GM23338 (cell line): ENCODE results near the gene NIM1K. TPM values are rescaled to one million over a fixed set of nuclear protein-coding genes. Genes with fewer than 3 reads are reported as not detected.
A peak's percentile ranks its signal among the peaks of the same experiment; 100 is the strongest.

Experiments used
- ATAC-seq: fragments of 200-7000 bp; cut with Tn5 transposase; 3 replicates; pipeline ENCODE4 v1.9.1; 2020
- DNase-seq: peaks from one replicate; pipeline ENCODE4 v3.0.0-alpha.2; 2015; ENCODE audit warnings: low spot score
- H2AFZ ChIP-seq: fragments of 200-600 bp; sonication (generic); 2 replicates; pipeline ENCODE4 v1.8.0; 2016; ENCODE audit warnings: antibody characterized with exemption, mild to moderate bottlenecking, moderate library complexity
- H3F3A ChIP-seq: fragments of 200-600 bp; sonication (generic); replicated peaks from 2 replicates; pipeline ENCODE4 v1.8.0; 2017; ENCODE audit warnings: antibody characterized with exemption, mixed run types, low read depth
- H3K27ac ChIP-seq: fragments of 200-600 bp; sonication (generic); 2 replicates; pipeline ENCODE4 v1.6.1; 2016; ENCODE audit warnings: low read depth
- H3K27me3 ChIP-seq: fragments of 200-600 bp; sonication (generic); 2 replicates; pipeline ENCODE4 v1.8.0; 2016; ENCODE audit warnings: mild to moderate bottlenecking, mixed run types, moderate library complexity; ENCODE audit not compliant: insufficient read depth
- H3K36me3 ChIP-seq: fragments of 200-600 bp; sonication (generic); 2 replicates; pipeline ENCODE4 v1.8.0; 2016; ENCODE audit warnings: mild to moderate bottlenecking; ENCODE audit not compliant: insufficient read depth
- H3K4me1 ChIP-seq: fragments of 200-600 bp; sonication (generic); 2 replicates; pipeline ENCODE4 v1.8.0; 2016; ENCODE audit warnings: mild to moderate bottlenecking, moderate library complexity; ENCODE audit not compliant: insufficient read depth
- H3K4me2 ChIP-seq: fragments of 200-600 bp; sonication (generic); 2 replicates; pipeline ENCODE4 v1.7.1; 2017; ENCODE audit warnings: mixed run types
- H3K4me3 ChIP-seq: fragments of 200-600 bp; sonication (generic); 2 replicates; pipeline ENCODE4 v1.6.1; 2016; ENCODE audit warnings: mixed run types
- H3K79me2 ChIP-seq: fragments of 200-600 bp; sonication (generic); replicated peaks from 2 replicates; pipeline ENCODE4 v1.8.0; 2017; ENCODE audit warnings: mild to moderate bottlenecking; ENCODE audit not compliant: insufficient read depth
- H3K9me2 ChIP-seq: fragments of 200-600 bp; sonication (generic); 2 replicates; pipeline ENCODE4 v1.8.0; 2017; ENCODE audit not compliant: insufficient read depth
- H4K20me1 ChIP-seq: fragments of 200-600 bp; sonication (generic); replicated peaks from 2 replicates; pipeline ENCODE4 v1.8.0; 2017; ENCODE audit warnings: mild to moderate bottlenecking; ENCODE audit not compliant: insufficient read depth
- H3K27ac Mint-ChIP-seq: 2 replicates; pipeline ENCODE4 v1.8.0; 2020; ENCODE audit warnings: inconsistent platforms, mild to moderate bottlenecking, moderate library complexity, mixed read lengths
- H3K27me3 Mint-ChIP-seq: 3 replicates; pipeline ENCODE4 v1.8.0; 2022; ENCODE audit warnings: low read depth, mild to moderate bottlenecking, moderate library complexity, mixed read lengths, inconsistent platforms; ENCODE audit not compliant: insufficient read depth, poor library complexity
- H3K36me3 Mint-ChIP-seq: 3 replicates; pipeline ENCODE4 v1.8.0; 2021; ENCODE audit warnings: low read depth, mild to moderate bottlenecking, inconsistent platforms, moderate library complexity, mixed read lengths
- H3K4me1 Mint-ChIP-seq: 3 replicates; pipeline ENCODE4 v1.8.0; 2020; ENCODE audit warnings: mild to moderate bottlenecking, inconsistent platforms, mixed read lengths
- H3K4me3 Mint-ChIP-seq: 3 replicates; pipeline ENCODE4 v1.8.0; 2021; ENCODE audit warnings: moderate library complexity, mild to moderate bottlenecking, inconsistent platforms, mixed read lengths
- H3K9me3 Mint-ChIP-seq: 3 replicates; pipeline ENCODE4 v1.8.0; 2020; ENCODE audit warnings: moderate library complexity, mild to moderate bottlenecking, inconsistent platforms, mixed read lengths
- CREB1 ChIP-seq: fragments of 250-450 bp; sonication (Bioruptor Pico); IDR thresholded peaks from 2 replicates; pipeline ENCODE4 v1.5.0; 2020; ENCODE audit warnings: low read depth, mild to moderate bottlenecking, moderate library complexity
- EZH2 ChIP-seq: fragments of 200-600 bp; sonication (generic); IDR thresholded peaks from one replicate; pipeline ENCODE4 v1.8.0; 2017; ENCODE audit warnings: antibody characterized with exemption, mild to moderate bottlenecking, low read depth; ENCODE audit not compliant: unreplicated experiment
- EZH2phosphoT487 ChIP-seq: fragments of 200-600 bp; sonication (generic); IDR thresholded peaks from one replicate; pipeline ENCODE4 v1.8.1; 2018; ENCODE audit warnings: antibody characterized with exemption; ENCODE audit not compliant: unreplicated experiment
- JUNB ChIP-seq: IDR thresholded peaks from one replicate; pipeline ENCODE4 v1.6.1; 2016; ENCODE audit warnings: antibody characterized with exemption; ENCODE audit not compliant: unreplicated experiment
- NANOG ChIP-seq: IDR thresholded peaks from 2 replicates; pipeline ENCODE4 v1.6.1; 2016; ENCODE audit warnings: antibody characterized with exemption, borderline replicate concordance
- POLR2AphosphoS5 ChIP-seq: IDR thresholded peaks from 2 replicates; pipeline ENCODE4 v1.6.1; 2016; ENCODE audit warnings: antibody characterized with exemption, low read depth
- STAT1 ChIP-seq: IDR thresholded peaks from one replicate; pipeline ENCODE4 v1.6.1; 2016; ENCODE audit warnings: antibody characterized with exemption; ENCODE audit not compliant: unreplicated experiment
- ZNF114 ChIP-seq: fragments of 250-450 bp; sonication (Bioruptor Pico); IDR thresholded peaks from 2 replicates; pipeline ENCODE4 v1.5.0; 2020; ENCODE audit warnings: mild to moderate bottlenecking, moderate library complexity
- ZNF331 ChIP-seq: fragments of 250-450 bp; sonication (Bioruptor Pico); IDR thresholded peaks from 2 replicates; pipeline ENCODE4 v1.5.0; 2020; ENCODE audit warnings: low read depth, mild to moderate bottlenecking, moderate library complexity
- polyA plus RNA-seq: library from polyadenylated mRNA; unstranded; fragments of >200 nt; fragmentation: Nextera tagmentation; extraction: Ambion mirVana; gene quantifications from 2 replicates; pipeline ENCODE4 v1.2.1, GENCODE V29; 2016
- total RNA-seq: library from RNA; depleted of rRNA; stranded (reverse); fragments of >200 nt; shearing (Covaris generic); gene quantifications from 2 replicates; pipeline ENCODE4 v1.2.3, GENCODE V29; 2014
- TF ChIP-seq, protein P1 (sequence below): IDR thresholded peaks from one replicate; pipeline ENCODE4 v1.6.1; 2018; ENCODE audit warnings: antibody characterized with exemption; ENCODE audit not compliant: unreplicated experiment
- TF ChIP-seq, protein P2 (sequence below), 2 experiments: fragments of 200-600 bp in 1 of 2; sonication (generic) in 1 of 2; conservative IDR thresholded peaks; 2 replicates each; pipeline versions ENCODE4 v1.5.1 to v1.6.1; 2016 to 2017; ENCODE audit warnings: antibody characterized with exemption in 2 of 2, low read depth in 2 of 2, mild to moderate bottlenecking in 2 of 2, moderate library complexity in 1 of 2
- TF ChIP-seq, protein P3 (sequence below): IDR thresholded peaks from 2 replicates; pipeline ENCODE4 v1.6.1; 2016; ENCODE audit warnings: antibody characterized with exemption

Gene NIM1K
- total and polyA plus RNA-seq, 2 experiments from 2014 or later = not detected

DNA sequence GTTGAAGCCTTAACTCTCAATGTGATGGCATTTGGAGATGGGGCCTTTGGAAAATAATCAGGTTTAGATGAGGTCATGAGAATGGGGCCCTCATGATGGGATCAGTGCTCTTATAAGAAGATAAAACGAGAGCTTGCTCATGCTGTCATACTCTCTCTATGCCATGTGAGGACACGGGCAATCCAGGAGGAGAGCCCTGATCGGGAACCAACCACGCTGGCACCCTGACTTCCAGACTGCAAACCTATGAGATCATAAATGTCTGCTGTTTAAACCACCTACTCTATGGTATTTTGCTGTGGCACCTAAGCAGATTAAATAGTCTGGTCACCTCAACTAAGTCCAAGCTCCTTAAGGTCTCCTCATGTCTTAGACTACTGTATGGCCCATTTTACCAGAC lies 111.2 kb downstream of the NIM1K start:
- Histone ChIP-seq H3K27me3 (no peaks in the 10 kb centered on the region), H3K36me3 (peaks cover 14% of the 10 kb centered on the region), H3F3A (no peaks in the 10 kb centered on the region), H3K79me2 (peaks cover 100% of the 10 kb centered on the region), H3K4me3 (peak overlapping the region; percentile 13; the same call in 1 of the 2 replicates), H3K27ac (peak overlapping the region; percentile 0; the same call in 1 of the 2 replicates), H3K9me2 (no peaks in the 10 kb centered on the region), H3K4me1 (peaks cover 60% of the 10 kb centered on the region), H4K20me1 (peaks cover 89% of the 10 kb centered on the region), H3K4me2 (peak overlapping the region; percentile 57), H2AFZ (no peak overlapping the region)
- TF ChIP-seq POLR2AphosphoS5 (no peak), STAT1 (no peak), CREB1 (CRISPR knock-in tag) (no peak), NANOG (no peak), EZH2phosphoT487 (no peak), ZNF114 (CRISPR knock-in tag) (no peak), JUNB (no peak)
- TF ChIP-seq, protein P1, sequence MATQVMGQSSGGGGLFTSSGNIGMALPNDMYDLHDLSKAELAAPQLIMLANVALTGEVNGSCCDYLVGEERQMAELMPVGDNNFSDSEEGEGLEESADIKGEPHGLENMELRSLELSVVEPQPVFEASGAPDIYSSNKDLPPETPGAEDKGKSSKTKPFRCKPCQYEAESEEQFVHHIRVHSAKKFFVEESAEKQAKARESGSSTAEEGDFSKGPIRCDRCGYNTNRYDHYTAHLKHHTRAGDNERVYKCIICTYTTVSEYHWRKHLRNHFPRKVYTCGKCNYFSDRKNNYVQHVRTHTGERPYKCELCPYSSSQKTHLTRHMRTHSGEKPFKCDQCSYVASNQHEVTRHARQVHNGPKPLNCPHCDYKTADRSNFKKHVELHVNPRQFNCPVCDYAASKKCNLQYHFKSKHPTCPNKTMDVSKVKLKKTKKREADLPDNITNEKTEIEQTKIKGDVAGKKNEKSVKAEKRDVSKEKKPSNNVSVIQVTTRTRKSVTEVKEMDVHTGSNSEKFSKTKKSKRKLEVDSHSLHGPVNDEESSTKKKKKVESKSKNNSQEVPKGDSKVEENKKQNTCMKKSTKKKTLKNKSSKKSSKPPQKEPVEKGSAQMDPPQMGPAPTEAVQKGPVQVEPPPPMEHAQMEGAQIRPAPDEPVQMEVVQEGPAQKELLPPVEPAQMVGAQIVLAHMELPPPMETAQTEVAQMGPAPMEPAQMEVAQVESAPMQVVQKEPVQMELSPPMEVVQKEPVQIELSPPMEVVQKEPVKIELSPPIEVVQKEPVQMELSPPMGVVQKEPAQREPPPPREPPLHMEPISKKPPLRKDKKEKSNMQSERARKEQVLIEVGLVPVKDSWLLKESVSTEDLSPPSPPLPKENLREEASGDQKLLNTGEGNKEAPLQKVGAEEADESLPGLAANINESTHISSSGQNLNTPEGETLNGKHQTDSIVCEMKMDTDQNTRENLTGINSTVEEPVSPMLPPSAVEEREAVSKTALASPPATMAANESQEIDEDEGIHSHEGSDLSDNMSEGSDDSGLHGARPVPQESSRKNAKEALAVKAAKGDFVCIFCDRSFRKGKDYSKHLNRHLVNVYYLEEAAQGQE = no peak
- TF ChIP-seq, protein P2, sequence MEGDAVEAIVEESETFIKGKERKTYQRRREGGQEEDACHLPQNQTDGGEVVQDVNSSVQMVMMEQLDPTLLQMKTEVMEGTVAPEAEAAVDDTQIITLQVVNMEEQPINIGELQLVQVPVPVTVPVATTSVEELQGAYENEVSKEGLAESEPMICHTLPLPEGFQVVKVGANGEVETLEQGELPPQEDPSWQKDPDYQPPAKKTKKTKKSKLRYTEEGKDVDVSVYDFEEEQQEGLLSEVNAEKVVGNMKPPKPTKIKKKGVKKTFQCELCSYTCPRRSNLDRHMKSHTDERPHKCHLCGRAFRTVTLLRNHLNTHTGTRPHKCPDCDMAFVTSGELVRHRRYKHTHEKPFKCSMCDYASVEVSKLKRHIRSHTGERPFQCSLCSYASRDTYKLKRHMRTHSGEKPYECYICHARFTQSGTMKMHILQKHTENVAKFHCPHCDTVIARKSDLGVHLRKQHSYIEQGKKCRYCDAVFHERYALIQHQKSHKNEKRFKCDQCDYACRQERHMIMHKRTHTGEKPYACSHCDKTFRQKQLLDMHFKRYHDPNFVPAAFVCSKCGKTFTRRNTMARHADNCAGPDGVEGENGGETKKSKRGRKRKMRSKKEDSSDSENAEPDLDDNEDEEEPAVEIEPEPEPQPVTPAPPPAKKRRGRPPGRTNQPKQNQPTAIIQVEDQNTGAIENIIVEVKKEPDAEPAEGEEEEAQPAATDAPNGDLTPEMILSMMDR (conservative IDR thresholded peaks at IDR 0.05; ENCODE audit: low read depth in 2 of 2) = no peak
- TF ChIP-seq, protein P3, sequence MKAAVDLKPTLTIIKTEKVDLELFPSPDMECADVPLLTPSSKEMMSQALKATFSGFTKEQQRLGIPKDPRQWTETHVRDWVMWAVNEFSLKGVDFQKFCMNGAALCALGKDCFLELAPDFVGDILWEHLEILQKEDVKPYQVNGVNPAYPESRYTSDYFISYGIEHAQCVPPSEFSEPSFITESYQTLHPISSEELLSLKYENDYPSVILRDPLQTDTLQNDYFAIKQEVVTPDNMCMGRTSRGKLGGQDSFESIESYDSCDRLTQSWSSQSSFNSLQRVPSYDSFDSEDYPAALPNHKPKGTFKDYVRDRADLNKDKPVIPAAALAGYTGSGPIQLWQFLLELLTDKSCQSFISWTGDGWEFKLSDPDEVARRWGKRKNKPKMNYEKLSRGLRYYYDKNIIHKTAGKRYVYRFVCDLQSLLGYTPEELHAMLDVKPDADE = no peak
- peak overlapping the region; percentile 12; the same call in 1 of the 2 replicates for H3K27ac Mint-ChIP-seq
- DNase-seq (no peak), ATAC-seq (no peak)
- no peaks in the 10 kb centered on the region for H3K9me3 Mint-ChIP-seq
- no peaks in the 10 kb centered on the region for H3K27me3 Mint-ChIP-seq
- H3K36me3 Mint-ChIP-seq = peaks cover 71% of the 10 kb centered on the region; the same call in 2 of the 3 replicates
- H3K4me1 Mint-ChIP-seq = peaks cover 47% of the 10 kb centered on the region; the same call in 2 of the 3 replicates
- no peak overlapping the region for H3K4me3 Mint-ChIP-seq

GRCh38 chr5:43304525-43304924 lies 112.5 kb downstream of the NIM1K start:
- Mint-ChIP-seq H3K9me3 (no peaks in the 10 kb centered on the region), H3K4me1 (peaks cover 60% of the 10 kb centered on the region), H3K36me3 (peaks cover 70% of the 10 kb centered on the region; the same call in 2 of the 3 replicates), H3K4me3 (no peak overlapping the region), H3K27me3 (peaks cover 1% of the 10 kb centered on the region), H3K27ac (no peak overlapping the region)
- no peaks in the 10 kb centered on the region for H3K27me3 ChIP-seq
- no peak overlapping the region for H3K27ac ChIP-seq
- H3K36me3 ChIP-seq = peaks cover 5% of the 10 kb centered on the region; the same call in 1 of the 2 replicates
- no peak for ATAC-seq
- H3K9me2 ChIP-seq = no peaks in the 10 kb centered on the region
- H4K20me1 ChIP-seq = peaks cover 91% of the 10 kb centered on the region
- no peak overlapping the region for H2AFZ ChIP-seq
- H3K79me2 ChIP-seq = peaks cover 100% of the 10 kb centered on the region
- no peak overlapping the region for H3K4me3 ChIP-seq
- H3F3A ChIP-seq = no peaks in the 10 kb centered on the region
- no peak overlapping the region for H3K4me2 ChIP-seq
- peaks cover 70% of the 10 kb centered on the region for H3K4me1 ChIP-seq
- no peak for DNase-seq
- no peak for TF ChIP-seq CREB1 (CRISPR knock-in tag)
- no peak for TF ChIP-seq POLR2AphosphoS5
- no peak for TF ChIP-seq STAT1
- TF ChIP-seq, protein P1 = no peak
- TF ChIP-seq EZH2phosphoT487 = no peak
- TF ChIP-seq ZNF331 (CRISPR knock-in tag) = no peak
- TF ChIP-seq NANOG = no peak
- TF ChIP-seq, protein P3 = no peak
- TF ChIP-seq JUNB = no peak
- TF ChIP-seq EZH2 = no peak
